Ascending aorta (tissue), 2 donors: ENCODE data around the gene NKD1. TPM values are rescaled to one million over a fixed set of nuclear protein-coding genes. Genes with fewer than 3 reads are reported as not detected.

Experiments
- DNase-seq, 2 donors: peaks; one replicate each; pipeline ENCODE4 v3.0.0-alpha.2; 2019; ENCODE audit warnings: low spot score in 2 of 2
- H3K27ac ChIP-seq, 2 donors: fragments of 200-600 bp; sonication (generic); one replicate each; pipeline ENCODE4 v1.5.1; 2016 to 2017; ENCODE audit warnings: mild to moderate bottlenecking in 1 of 2
- H3K27me3 ChIP-seq: fragments of 200-600 bp; sonication (generic); one replicate; pipeline ENCODE4 v1.5.1; 2017
- H3K36me3 ChIP-seq, 2 donors: fragments of 200-600 bp; sonication (generic); one replicate each; pipeline ENCODE4 v1.5.1; 2016
- H3K4me1 ChIP-seq, 2 donors: fragments of 200-600 bp; sonication (generic); one replicate each; pipeline ENCODE4 v1.5.1; 2016 to 2017; ENCODE audit warnings: mild to moderate bottlenecking in 1 of 2
- H3K4me3 ChIP-seq, 2 donors: fragments of 200-600 bp; sonication (generic); one replicate each; pipeline ENCODE4 v1.5.1; 2016 to 2017; ENCODE audit warnings: mild to moderate bottlenecking in 1 of 2
- H3K9me3 ChIP-seq, 2 donors: fragments of 200-600 bp; sonication (generic); one replicate each; pipeline ENCODE4 v1.5.1; 2016
- intact Hi-C: fragments of 100-400 bp; cut with DNase I; formaldehyde crosslinking; loops from one replicate; pipeline ENCODE4 v1.15.1; 2023
- total RNA-seq: library from RNA; depleted of rRNA; stranded (reverse); fragments of >200 nt; gene quantifications from one replicate; pipeline ENCODE4 v1.1.0, GENCODE V29; 2016
- TF ChIP-seq, protein P1 (sequence below), 3 experiments: fragments of 200-600 bp in 2 of 3; fragments of 450-650 bp in 1 of 3; sonication (generic) in 2 of 3; IDR thresholded peaks; one replicate each; pipeline ENCODE4 v1.5.1; 2016 to 2019; ENCODE audit warnings: antibody characterized with exemption in 3 of 3, mild to moderate bottlenecking in 1 of 3, moderate library complexity in 1 of 3

Gene NKD1
- total RNA-seq, 1 donor from 2014 or later, result 33.2 TPM

DNA sequence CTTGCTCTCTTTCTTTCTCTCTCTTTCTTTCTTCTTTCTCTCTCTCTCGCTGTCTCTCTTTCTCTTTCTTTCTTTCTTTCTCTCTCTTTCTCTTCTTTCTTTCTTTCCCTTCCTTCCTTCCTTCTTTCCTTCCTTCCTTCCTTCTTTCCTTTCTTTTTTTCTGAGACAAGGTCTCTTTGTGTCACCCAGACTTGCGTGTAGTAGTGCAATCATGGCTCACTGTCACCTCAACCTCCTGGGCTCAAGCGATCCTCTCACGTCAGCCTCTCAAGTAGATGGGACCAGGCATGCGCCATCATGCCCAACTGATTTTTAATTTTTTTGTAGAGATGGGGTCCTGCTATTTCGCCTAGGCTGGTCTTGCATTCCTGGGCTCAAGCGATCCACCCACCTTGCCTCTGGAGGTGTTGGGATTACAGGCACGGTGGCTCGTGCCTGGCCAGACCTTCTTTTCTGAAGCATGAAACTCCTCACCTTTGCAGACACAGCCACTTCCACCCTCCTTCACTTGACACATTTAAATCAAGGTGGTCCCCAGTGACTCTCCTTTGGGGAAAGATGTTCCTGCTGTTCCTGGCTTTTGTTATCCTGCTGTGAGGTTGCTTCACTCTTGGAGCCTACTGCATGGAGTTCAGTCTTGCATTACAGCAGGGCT lies 26.8 kb upstream of the NKD1 start:
- Histone ChIP-seq H3K36me3 (no peaks in the 10 kb centered on the region), H3K4me3 (no peak overlapping the region), H3K4me1 (no peaks in the 10 kb centered on the region), H3K9me3 (peaks cover 7 to 10% of the 10 kb centered on the region in 2 donors), H3K27ac (no peak overlapping the region), H3K27me3 (no peaks in the 10 kb centered on the region)
- peak in 1 of 2 donors; percentile 2 for DNase-seq
- TF ChIP-seq, protein P1, sequence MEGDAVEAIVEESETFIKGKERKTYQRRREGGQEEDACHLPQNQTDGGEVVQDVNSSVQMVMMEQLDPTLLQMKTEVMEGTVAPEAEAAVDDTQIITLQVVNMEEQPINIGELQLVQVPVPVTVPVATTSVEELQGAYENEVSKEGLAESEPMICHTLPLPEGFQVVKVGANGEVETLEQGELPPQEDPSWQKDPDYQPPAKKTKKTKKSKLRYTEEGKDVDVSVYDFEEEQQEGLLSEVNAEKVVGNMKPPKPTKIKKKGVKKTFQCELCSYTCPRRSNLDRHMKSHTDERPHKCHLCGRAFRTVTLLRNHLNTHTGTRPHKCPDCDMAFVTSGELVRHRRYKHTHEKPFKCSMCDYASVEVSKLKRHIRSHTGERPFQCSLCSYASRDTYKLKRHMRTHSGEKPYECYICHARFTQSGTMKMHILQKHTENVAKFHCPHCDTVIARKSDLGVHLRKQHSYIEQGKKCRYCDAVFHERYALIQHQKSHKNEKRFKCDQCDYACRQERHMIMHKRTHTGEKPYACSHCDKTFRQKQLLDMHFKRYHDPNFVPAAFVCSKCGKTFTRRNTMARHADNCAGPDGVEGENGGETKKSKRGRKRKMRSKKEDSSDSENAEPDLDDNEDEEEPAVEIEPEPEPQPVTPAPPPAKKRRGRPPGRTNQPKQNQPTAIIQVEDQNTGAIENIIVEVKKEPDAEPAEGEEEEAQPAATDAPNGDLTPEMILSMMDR (IDR thresholded peaks at IDR 0.05), result no peak
- intact Hi-C loops, result no loop called here

DNA sequence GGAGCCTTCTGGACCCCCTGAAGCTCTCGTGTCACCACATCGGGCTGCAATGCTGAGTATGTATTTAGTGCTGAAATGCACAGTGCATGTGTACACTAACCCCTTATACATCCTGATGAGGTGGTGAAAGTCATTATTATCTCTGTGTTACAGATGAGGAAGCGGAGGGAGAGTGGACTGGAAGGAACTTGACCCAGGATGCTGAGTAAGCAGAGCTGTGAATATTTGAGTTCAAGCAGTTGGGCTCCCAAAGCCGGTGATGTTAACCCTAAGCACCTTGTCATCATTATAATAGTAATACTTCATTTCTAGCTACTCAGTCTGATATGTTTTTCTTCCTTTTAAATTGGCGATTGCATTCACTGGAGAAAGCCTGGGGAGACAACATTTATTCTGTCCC lies 25.9 kb upstream of the NKD1 start:
- TF ChIP-seq, protein P1 (IDR thresholded peaks at IDR 0.05), result no peak
- H3K27ac ChIP-seq, result no peak overlapping the region
- intact Hi-C loops, result no loop called here
- H3K27me3 ChIP-seq, result no peaks in the 10 kb centered on the region
- H3K4me1 ChIP-seq, result no peaks in the 10 kb centered on the region
- H3K9me3 ChIP-seq, result peaks cover 0 to under 1% of the 10 kb centered on the region in 2 donors
- H3K36me3 ChIP-seq, result no peaks in the 10 kb centered on the region
- no peak overlapping the region for H3K4me3 ChIP-seq
- no peak for DNase-seq

DNA sequence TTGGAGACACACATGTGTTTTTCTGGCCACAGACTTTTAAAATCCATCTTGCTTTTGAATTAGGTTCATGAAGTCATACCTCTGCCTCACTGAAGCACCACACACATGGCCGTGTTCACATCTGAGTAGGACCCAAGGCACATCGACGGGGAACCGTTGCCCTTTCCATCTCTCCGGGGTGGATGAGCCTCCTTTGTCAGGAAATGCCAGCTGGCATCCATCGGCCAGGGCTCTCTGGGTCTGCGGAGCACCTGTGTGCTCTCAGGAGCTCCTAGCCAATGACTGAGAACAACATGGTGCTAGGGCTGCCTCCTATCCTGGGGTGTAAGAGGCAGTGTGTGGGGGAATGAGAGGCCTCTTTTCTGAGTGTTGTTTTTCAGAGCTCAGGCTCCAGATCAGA lies 24.5 kb upstream of the NKD1 start:
- Histone ChIP-seq H3K27me3 (no peaks in the 10 kb centered on the region), H3K27ac (no peak overlapping the region), H3K36me3 (no peaks in the 10 kb centered on the region), H3K9me3 (no peaks in the 10 kb centered on the region), H3K4me1 (no peaks in the 10 kb centered on the region), H3K4me3 (no peak overlapping the region)
- TF ChIP-seq, protein P1 (IDR thresholded peaks at IDR 0.05), result no peak
- DNase-seq, result peak in 1 of 2 donors; percentile 34
- intact Hi-C loops, result no loop called here

DNA sequence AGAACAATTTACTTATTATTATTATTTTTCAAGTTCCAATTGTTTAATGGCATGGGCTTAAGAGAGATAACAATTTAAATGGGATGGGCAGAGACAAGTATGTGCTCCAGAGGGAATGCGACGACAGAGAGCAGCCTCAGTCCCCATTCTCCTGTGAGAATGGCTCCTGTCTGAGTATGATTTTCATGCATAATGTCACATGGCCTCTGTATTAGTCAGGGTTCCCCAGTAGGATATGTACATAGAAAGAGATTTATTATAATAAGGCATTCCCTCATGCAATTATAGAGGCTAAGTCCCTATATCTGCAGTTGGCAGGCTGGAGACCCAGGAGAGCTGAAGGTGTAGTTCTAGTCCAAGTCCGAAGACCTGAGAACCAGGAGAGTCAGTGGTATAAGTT lies 22.9 kb upstream of the NKD1 start:
- intact Hi-C loops, result no loop called here
- no peaks in the 10 kb centered on the region for H3K4me1 ChIP-seq
- H3K9me3 ChIP-seq, result peaks cover 0 to 6% of the 10 kb centered on the region in 2 donors
- no peak overlapping the region for H3K4me3 ChIP-seq
- TF ChIP-seq, protein P1 (IDR thresholded peaks at IDR 0.05), result no peak
- no peak for DNase-seq
- no peaks in the 10 kb centered on the region for H3K36me3 ChIP-seq
- no peaks in the 10 kb centered on the region for H3K27me3 ChIP-seq
- no peak overlapping the region for H3K27ac ChIP-seq

DNA sequence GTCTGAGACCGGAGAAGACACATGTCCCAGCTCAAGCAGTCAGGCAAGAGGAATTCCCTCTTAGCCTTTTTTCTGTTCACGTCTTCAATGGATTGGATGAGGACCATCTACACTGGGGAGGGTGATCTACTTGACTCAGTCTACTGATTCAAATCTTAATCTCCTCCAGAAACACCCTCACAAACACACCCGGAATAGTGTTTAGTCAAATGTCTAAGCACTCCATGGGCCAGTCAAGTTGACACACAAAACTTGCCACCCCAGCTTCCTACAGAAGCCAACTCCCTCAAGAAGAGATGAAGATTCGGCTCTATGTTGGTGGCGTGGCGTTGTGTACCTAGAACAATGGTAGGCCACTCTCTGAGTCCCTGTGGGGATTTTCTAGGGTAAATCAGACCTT lies 22.5 kb upstream of the NKD1 start:
- Histone ChIP-seq H3K4me1 (no peaks in the 10 kb centered on the region), H3K9me3 (peaks cover 0 to 6% of the 10 kb centered on the region in 2 donors), H3K27ac (no peak overlapping the region), H3K27me3 (no peaks in the 10 kb centered on the region), H3K36me3 (no peaks in the 10 kb centered on the region), H3K4me3 (no peak overlapping the region)
- intact Hi-C loops, result no loop called here
- DNase-seq, result peak in 1 of 2 donors; percentile 34
- TF ChIP-seq, protein P1 (IDR thresholded peaks at IDR 0.05), result no peak
